ENCODE data around the gene SNX13.

The SNX13 gene

DNA sequence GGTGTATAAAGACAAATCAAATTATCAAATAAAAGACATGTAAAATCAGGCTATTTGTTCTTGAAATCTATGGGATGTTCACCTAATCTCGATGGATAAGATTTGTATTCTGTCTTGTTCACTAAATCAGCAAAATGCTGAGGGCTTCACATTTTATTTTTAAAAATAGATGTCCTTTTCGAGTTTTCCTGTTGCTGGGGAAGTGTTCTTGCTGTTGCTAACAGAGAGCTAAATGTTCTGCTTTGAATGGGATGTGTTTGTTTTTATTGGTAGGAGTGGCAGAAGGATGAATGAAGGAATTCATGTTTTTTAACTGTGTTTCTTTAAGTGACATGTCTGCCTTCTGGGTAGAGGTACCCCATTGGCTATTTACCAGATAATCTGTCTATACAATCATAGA, 7.3 kb upstream of the SNX13 start:
- no peak for DNase-seq (ENCODE audit: low read depth, low spot score)

GRCh38 chr7:17946591-17946990, 6.3 kb upstream of the SNX13 start:
- DNase-seq (ENCODE audit: low read depth, low spot score), result no peak

DNA sequence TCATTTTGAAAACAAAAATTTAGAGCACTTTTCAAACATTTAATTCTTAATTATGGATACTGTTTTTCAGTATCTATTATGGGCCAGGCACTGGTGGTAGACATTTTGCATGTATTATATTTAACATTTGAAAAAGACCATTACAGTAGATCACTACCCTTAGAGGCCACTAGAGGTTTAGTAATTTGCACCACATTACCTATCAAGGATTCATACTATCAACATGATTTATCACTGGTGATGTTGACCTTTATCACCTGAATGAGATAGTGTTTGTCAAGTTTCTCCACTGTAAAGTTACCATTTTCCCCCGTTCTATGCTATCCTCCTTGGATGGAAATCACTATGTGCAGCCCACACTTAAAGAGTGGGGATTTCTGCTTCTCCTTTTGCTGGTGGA, 4.4 kb upstream of the SNX13 start:
- DNase-seq (ENCODE audit: low read depth, low spot score), result no peak

DNA sequence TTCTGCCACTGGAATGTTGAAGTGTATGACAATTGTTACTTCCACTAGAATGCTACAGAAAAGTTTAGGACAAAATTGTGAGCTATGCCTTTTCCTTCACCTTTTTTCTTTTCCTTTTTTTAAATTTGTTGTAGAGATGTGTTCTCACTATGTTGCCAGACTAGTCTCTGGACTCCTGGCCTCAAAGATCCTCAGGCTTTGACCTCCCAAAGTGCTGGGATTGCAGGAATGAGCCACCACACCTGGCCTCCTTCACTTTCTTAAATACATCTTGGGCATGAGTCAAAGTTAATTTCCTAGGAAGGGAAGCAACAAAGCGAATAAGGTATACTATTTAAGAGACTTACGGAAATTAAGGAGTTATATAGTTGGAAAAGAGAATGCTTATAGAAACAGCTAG, 2.7 kb upstream of the SNX13 start:
- DNase-seq (ENCODE audit: low read depth, low spot score), result no peak

GRCh38 chr7:17942231-17942630, 1.9 kb upstream of the SNX13 start:
- DNase-seq (ENCODE audit: low read depth, low spot score), result no peak

DNA sequence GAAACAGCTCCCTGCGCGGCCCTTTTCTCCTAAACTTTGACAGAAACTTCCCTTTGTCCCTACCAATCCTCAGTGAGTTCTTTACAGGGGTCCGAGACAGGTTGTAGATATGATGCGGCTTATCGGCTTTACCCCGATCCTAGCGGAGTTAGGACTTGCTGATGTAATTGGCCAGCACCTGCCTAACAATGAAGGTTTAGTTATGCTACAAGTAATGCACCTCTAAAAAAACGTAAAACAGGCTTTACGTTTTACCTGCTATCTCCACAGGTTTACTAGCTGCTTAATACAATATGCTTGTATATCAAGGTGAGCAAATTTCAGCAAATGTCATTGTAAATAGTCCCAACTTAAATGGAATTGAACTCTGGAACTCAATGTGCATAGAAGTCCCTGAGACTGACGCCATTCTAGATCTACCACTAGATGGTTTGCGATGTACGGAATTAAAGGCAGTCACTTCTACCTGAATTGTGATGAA, 697 bp upstream of the SNX13 start:
- DNase-seq (ENCODE audit: low read depth, low spot score), result no peak

GRCh38 chr7:17939606-17940301, 540 bp downstream of the SNX13 start:
- DNase-seq (ENCODE audit: low read depth, low spot score), result peak; percentile 29

DNA sequence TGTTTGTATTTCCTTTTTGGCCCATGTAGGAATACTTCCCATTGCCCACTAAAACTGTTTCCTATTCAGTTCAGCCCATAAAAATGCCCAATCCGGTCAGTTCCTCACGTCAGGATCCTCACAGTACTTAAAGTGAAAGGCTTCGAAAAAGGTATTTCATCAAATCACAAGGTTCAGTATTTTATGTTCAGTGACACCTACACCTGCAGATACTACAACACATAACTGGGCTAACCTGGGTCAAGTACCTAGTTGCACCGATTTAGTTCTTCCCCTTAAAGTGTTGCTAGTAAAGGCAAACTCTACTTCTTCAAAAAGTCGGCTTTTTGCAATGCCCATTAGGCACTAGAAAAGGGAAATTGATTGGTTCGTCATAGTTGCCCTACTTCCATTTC, 1.1 kb downstream of the SNX13 start:
- DNase-seq (ENCODE audit: low read depth, low spot score), result no peak

DNA sequence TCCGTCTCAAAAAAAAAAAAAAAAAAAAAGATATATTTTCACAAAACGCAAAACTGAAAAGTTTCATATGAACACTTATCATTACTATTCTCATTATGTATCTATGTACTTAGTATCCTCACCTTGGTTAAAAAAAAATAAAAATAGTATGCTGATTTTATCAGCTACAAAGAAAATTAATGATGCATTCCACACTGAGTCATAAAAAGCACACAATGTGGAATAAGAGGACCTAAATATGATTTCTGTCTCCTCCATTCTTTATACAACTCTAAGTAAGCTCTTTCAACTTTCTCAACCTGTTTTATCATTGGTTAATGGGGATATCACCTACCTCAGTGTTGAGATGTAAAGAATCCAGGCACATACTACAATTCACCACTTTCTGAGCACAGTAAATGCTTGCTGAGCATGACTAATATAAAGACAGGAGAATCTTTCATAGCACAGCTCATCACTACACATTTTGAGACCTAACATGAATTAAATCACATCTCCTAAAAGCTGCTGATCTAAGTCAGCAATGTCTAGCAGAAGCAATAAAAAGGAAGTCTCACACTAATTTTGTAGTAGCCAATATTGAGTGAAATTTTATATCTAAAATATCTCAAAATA, 2.7 kb downstream of the SNX13 start:
- no peak for DNase-seq (ENCODE audit: low read depth, low spot score)

- DNase-seq (ENCODE audit: low read depth, low spot score), result no peak
Measured at GRCh38 chr7:17936321-17936720, 4.0 kb downstream of the SNX13 start.

DNA sequence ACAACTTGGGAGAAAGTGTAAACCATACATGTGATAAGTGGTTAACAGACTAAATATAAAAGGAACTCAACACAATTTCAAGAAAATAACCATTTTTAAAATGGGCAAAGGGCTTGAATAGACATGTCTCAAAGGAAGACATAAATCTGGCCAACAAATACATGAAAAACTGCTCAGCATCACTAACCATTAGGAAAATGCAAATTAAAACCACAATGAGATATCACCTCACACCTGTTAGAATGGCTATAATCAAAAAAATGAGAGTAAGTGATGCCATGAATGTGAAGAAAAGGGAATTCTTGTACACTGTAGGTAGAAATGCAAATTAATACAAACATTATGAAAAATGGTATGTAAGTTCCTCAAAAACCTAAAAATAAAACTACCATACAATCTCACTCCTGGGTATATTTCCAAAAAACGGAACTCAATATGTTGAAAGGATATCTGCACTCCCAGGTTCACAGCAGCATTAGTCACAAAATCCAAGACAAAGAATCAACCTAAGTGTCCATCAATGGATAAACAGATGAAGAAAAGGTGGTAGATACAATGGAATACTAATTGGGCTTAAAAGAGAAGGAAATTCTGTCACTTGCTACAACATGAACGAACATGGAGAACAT, 5.6 kb downstream of the SNX13 start:
- no peak for DNase-seq (ENCODE audit: low read depth, low spot score)

GRCh38 chr7:17934094-17934493, 6.2 kb downstream of the SNX13 start:
- no peak for DNase-seq (ENCODE audit: low read depth, low spot score)

DNA sequence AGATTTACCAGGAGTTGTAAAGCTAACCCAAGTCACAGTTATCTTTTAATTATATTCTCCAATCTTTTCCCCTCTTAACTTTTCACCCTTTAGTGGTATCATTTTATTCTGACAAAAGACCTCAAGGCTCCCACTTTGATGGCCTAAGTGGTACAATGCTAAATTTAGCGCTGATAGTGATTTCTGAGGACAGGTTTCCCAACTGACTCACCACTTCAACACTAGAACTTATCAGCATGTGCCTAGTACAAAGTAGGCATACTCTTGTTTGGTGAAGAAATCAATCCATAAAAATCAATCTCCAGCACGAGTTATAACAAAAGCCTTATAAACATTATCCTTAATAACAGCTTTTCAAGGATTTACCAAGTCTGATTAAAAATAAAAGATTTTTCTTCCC, 7.5 kb downstream of the SNX13 start:
- no peak for DNase-seq (ENCODE audit: low read depth, low spot score)

DNA sequence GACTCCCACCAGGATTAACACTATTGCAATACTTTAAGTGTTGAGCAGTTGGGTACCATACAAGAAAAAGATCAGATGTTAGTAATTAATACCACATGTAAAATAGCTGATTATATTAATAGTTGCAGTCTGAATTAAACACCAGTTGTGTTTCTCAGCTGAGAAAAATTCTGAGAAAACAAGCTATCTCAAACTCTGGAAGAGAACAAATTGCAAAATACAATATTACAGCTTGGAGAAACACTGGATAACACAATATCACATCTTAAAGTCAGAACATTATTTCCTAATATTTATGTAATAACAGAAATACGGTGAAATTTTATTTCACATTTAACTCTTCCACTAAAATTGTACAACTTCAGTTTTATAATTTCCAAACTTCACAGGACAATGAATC, 9.2 kb downstream of the SNX13 start:
- DNase-seq (ENCODE audit: low read depth, low spot score), result no peak

- DNase-seq (ENCODE audit: low read depth, low spot score), result no peak
Measured at GRCh38 chr7:17930546-17930945, 9.7 kb downstream of the SNX13 start.

DNA sequence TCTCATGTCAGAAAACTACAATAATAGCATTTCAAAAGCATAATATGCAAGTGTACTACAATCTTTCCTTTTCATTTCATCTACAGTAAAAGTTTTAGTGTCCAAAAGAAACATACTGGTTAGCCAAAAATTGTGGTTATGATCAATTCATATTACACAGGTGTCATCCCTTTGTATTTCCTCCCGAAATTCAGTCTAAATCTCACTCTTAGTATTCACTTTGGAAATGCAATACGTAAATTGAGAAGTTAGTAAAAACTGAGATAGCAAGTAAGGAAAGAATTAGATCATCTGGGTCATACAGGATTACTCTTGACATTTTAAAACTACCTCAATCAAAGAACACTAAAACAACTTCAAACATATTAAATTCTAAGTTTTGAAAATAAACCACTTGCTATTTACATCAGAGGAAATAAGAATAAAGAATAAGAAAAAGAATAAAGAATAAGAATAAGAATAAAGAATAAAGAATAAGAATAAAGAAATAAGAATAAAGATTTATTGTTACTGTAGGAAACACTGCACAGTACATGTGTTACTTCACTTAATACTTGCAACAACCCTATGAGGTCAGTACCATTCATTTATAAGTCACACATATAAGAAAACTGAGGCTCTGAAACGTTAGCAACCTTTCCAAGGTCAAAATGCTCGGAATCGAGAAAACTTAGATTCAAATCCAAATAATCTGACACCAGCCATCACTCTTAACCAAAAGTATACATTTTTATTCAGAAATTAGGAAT, 10.5 kb downstream of the SNX13 start:
- no peak for DNase-seq (ENCODE audit: low read depth, low spot score)

DNA sequence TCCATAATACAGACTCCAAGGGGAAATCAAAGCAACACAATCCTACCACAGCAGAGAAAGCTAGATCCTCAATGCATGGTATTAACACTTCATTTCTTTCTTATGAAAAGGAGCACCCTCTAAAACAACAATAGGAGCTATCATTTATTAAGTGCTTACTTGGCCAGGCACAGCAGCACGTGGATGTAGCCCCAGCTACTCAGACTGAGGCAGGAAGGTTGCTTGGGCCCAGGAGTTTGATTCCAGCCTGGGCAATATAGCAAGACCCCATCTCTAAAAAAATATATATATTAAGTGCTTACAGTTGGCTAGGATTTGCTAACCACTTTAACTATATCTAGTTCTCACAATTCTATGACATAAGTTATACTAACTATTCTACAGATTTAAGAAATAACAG, 12.2 kb downstream of the SNX13 start:
- no peak for DNase-seq (ENCODE audit: low read depth, low spot score)

- DNase-seq (ENCODE audit: low read depth, low spot score), result no peak
Measured at GRCh38 chr7:17921857-17922416, 18.4 kb downstream of the SNX13 start.

DNA sequence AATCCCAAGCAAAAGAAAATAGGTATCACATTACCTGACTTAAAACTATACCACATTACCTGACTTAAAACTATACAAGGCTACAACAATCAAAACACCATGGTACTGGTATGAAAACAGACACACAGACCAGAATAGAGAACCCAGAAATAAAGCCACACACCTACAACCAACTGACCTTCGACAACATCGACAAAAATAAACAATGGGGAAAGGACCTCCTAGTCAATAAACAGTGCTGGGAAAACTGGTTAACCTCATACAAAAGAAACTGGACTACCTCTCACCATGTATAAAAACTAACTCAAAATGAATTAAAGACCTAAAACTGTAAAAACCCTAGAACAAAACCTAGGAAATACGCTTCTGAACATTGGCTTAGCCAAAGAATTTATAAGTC, 22.5 kb downstream of the SNX13 start:
- DNase-seq (ENCODE audit: low read depth, low spot score), result no peak

- DNase-seq (ENCODE audit: low read depth, low spot score), result no peak
Measured at GRCh38 chr7:17916786-17917185, 23.5 kb downstream of the SNX13 start.

- no peak for DNase-seq (ENCODE audit: low read depth, low spot score)
Measured at GRCh38 chr7:17915796-17916195, 24.5 kb downstream of the SNX13 start.

DNA sequence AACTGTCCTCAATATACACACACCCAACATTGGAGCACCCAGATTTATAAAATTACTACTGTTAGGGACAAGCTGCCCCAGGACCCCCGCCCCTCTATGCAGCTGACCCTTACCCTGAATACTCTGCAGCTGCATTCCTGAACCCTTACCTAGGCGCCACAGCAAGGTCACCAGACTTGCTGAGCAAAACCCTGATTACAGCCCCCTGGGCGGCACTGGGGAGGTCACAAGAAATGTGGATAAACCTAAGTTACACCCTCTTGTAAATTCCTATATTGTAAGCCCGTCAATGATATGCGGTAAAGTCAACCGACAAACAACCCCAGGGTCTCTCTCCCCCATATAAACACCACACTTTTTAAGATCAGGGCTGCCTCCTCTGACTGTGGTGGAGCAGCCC, 25.1 kb downstream of the SNX13 start:
- DNase-seq (ENCODE audit: low read depth, low spot score), result no peak

Measured in brain pericyte (primary cell).